Motor neuron (in vitro differentiated cells): Measurements from ENCODE around the gene SNAPC4. TPM values are rescaled to one million over a fixed set of nuclear protein-coding genes. Genes with fewer than 3 reads are reported as not detected.

ENCODE experiments used
- total RNA-seq, 8 experiments: library from RNA; unstranded; fragments of 300-600 nt; gene quantifications; 2 replicates each; pipeline versions ENCODE4 v1.2.3 to v1.2.4, GENCODE V29; 2022

SNAPC4 gene
- total RNA-seq, 8 experiments from 2014 or later = 4.0 to 14.1 (median 7.3) TPM

Other genes with a start within 250 kb of the SNAPC4 start
- gene LHX3, start 195.0 kb downstream of the SNAPC4 start, total RNA-seq = 1 to 10 TPM in 4 of 8 experiments, under 1 TPM in 3, not detected in 1; 0.18 to 9.9 (median 3.8) TPM
- gene QSOX2, start 154.4 kb downstream of the SNAPC4 start, total RNA-seq = 10 to 100 TPM; 10.3 to 17.8 (median 15.1) TPM
- 1 to 10 TPM in 1 of 8 experiments, under 1 TPM in 7; 0.07 to 1.2 (median 0.19) TPM for gene CCDC187, start 96.1 kb downstream of the SNAPC4 start, total RNA-seq
- gene GPSM1, start 72.6 kb downstream of the SNAPC4 start, total RNA-seq = 10 to 100 TPM; 10.3 to 40.8 (median 28.9) TPM
- gene DNLZ, start 36.4 kb downstream of the SNAPC4 start, total RNA-seq = 10 to 100 TPM in 7 of 8 experiments, 1 to 10 TPM in 1; 6.8 to 17.3 (median 13.5) TPM
- gene CARD9, start 26.5 kb downstream of the SNAPC4 start, total RNA-seq = 1 to 10 TPM in 5 of 8 experiments, under 1 TPM in 3; 0.46 to 3.5 (median 1.9) TPM
- 10 to 100 TPM; 15.9 to 97.7 (median 29.6) TPM for gene ENTR1, start 10.4 kb upstream of the SNAPC4 start, total RNA-seq
- gene PMPCA, start 10.5 kb upstream of the SNAPC4 start, total RNA-seq = 100 to 1,000 TPM in 1 of 8 experiments, 10 to 100 TPM in 7; 29.4 to 101 (median 46.4) TPM
- gene INPP5E, start 39.7 kb upstream of the SNAPC4 start, total RNA-seq = 10 to 100 TPM in 2 of 8 experiments, 1 to 10 TPM in 6; 4.5 to 11.1 (median 8.6) TPM
- 10 to 100 TPM; 21.8 to 59.1 (median 35.0) TPM for gene SEC16A, start 82.9 kb upstream of the SNAPC4 start, total RNA-seq
- 10 to 100 TPM in 7 of 8 experiments, 1 to 10 TPM in 1; 4.9 to 57.7 (median 17.6) TPM for gene NOTCH1, start 145.9 kb upstream of the SNAPC4 start, total RNA-seq